Colonic mucosa (tissue), 4 donors: ENCODE data around the gene WDFY3. TPM values are rescaled to one million over a fixed set of nuclear protein-coding genes. Genes with fewer than 3 reads are reported as not detected.

Source experiments
- DNase-seq: peaks from one replicate; pipeline ENCODE4 v3.0.0-alpha.2; 2020
- H3K27ac ChIP-seq: fragments of 200-600 bp; one replicate; pipeline ENCODE4 v1.8.0; 2021
- H3K27me3 ChIP-seq: fragments of 200-600 bp; one replicate; pipeline ENCODE4 v1.8.0; 2021
- H3K36me3 ChIP-seq: fragments of 200-600 bp; one replicate; pipeline ENCODE4 v1.8.0; 2021
- H3K4me1 ChIP-seq: fragments of 200-600 bp; one replicate; pipeline ENCODE4 v1.8.0; 2021; ENCODE audit warnings: mild to moderate bottlenecking
- H3K4me3 ChIP-seq: fragments of 200-600 bp; one replicate; pipeline ENCODE4 v1.8.0; 2021
- H3K9ac ChIP-seq, 2 donors: one replicate each; pipeline ENCODE4 v1.7.0; 2013; ENCODE audit warnings: control low read depth in 2 of 2, low read depth in 2 of 2, low read length in 2 of 2
- H3K9me3 ChIP-seq: fragments of 200-600 bp; one replicate; pipeline ENCODE4 v1.8.0; 2021
- CTCF ChIP-seq: fragments of 200-600 bp; IDR thresholded peaks from one replicate; pipeline ENCODE4 v1.8.0; 2022; ENCODE audit warnings: antibody characterized with exemption, mild to moderate bottlenecking
- intact Hi-C: fragments of 100-400 bp; cut with DNase I; formaldehyde crosslinking; loops from one replicate; pipeline ENCODE4 v1.14.1; 2022
- total RNA-seq, 2 donors: library from RNA; stranded (reverse); fragmentation: NEBNext Ultra II Directional in 1 of 2; extraction: Animal tissue kit (Norgen Biotek cat#: 25700) in 1 of 2; gene quantifications; one replicate each; pipeline ENCODE4 v1.2.1, GENCODE V29; 2021
- donor health status: healthy.
- donor health status: DM: no; HTN: no; CAD: no.
- donor health status: DM: no; HTN: no; CAD: no.

Gene WDFY3
- total RNA-seq, 2 donors from 2014 or later = 46.3 to 50.8 TPM

- Histone ChIP-seq H3K36me3 (peaks cover 3% of the 10 kb centered on the region), H3K4me1 (no peaks in the 10 kb centered on the region), H3K9ac (no peak overlapping the region), H3K27ac (no peak overlapping the region), H3K9me3 (no peaks in the 10 kb centered on the region), H3K27me3 (no peaks in the 10 kb centered on the region), H3K4me3 (no peak overlapping the region)
- DNase-seq = no peak
- intact Hi-C loops = no loop called here
- TF ChIP-seq CTCF = no peak
These were observed 38.4 kb downstream of the WDFY3 start for GRCh38 chr4:84928089-84928488.

- H3K9me3 ChIP-seq = no peaks in the 10 kb centered on the region
- H3K4me3 ChIP-seq = no peak overlapping the region
- intact Hi-C loops = no loop called here
- H3K9ac ChIP-seq = no peak overlapping the region
- TF ChIP-seq CTCF = no peak
- DNase-seq = no peak
- no peaks in the 10 kb centered on the region for H3K27me3 ChIP-seq
- peaks cover 3% of the 10 kb centered on the region for H3K36me3 ChIP-seq
- H3K4me1 ChIP-seq = no peaks in the 10 kb centered on the region
- H3K27ac ChIP-seq = no peak overlapping the region
These were observed 39.1 kb downstream of the WDFY3 start for GRCh38 chr4:84927428-84927827.

- H3K4me3 ChIP-seq = no peak overlapping the region
- intact Hi-C loops = no loop called here
- no peaks in the 10 kb centered on the region for H3K4me1 ChIP-seq
- DNase-seq = no peak
- H3K9ac ChIP-seq = no peak overlapping the region
- no peak overlapping the region for H3K27ac ChIP-seq
- H3K36me3 ChIP-seq = no peaks in the 10 kb centered on the region
- H3K27me3 ChIP-seq = no peaks in the 10 kb centered on the region
- no peak for TF ChIP-seq CTCF
- no peaks in the 10 kb centered on the region for H3K9me3 ChIP-seq
These were observed 40.9 kb downstream of the WDFY3 start for GRCh38 chr4:84925558-84925957.

- no peak for TF ChIP-seq CTCF
- H3K27ac ChIP-seq = no peak overlapping the region
- H3K4me3 ChIP-seq = no peak overlapping the region
- intact Hi-C loops = no loop called here
- no peaks in the 10 kb centered on the region for H3K27me3 ChIP-seq
- no peaks in the 10 kb centered on the region for H3K36me3 ChIP-seq
- no peak overlapping the region for H3K9ac ChIP-seq
- no peak for DNase-seq
- H3K4me1 ChIP-seq = no peaks in the 10 kb centered on the region
- H3K9me3 ChIP-seq = no peaks in the 10 kb centered on the region
These were observed 42.1 kb downstream of the WDFY3 start for GRCh38 chr4:84924434-84924833.

DNA sequence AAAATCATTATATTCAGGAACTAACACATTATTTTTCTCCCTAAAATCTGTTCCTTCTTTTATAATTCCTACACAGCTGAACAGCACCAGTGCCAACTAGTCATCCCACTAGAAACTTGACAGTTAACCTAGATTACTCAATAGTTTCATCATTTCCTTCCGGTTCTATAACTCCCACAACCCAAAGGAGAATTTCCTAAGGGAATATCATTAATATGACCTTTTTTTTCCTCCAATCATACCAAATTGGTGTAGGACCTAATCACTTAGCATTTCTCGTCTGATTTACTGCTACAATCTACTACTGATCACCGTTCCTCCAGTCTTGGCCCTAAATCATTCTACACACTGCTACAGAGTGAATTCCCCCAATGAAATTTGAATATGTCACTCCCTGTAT, 45.9 kb downstream of the WDFY3 start:
- H3K4me3 ChIP-seq = no peak overlapping the region
- no peak for TF ChIP-seq CTCF
- no peaks in the 10 kb centered on the region for H3K27me3 ChIP-seq
- no peaks in the 10 kb centered on the region for H3K9me3 ChIP-seq
- intact Hi-C loops = no loop called here
- no peaks in the 10 kb centered on the region for H3K36me3 ChIP-seq
- no peak overlapping the region for H3K9ac ChIP-seq
- no peak for DNase-seq
- no peak overlapping the region for H3K27ac ChIP-seq
- H3K4me1 ChIP-seq = no peaks in the 10 kb centered on the region
